ENCODE data around the gene RANBP1. TPM values are rescaled to one million over a fixed set of nuclear protein-coding genes. Genes with fewer than 3 reads are reported as not detected.

The RANBP1 gene
- total and polyA plus RNA-seq, 2 of the 13 experiments (the other 11 are each of a cell fraction or from before 2014, with no cell fraction given): 181 to 492 TPM

DNA sequence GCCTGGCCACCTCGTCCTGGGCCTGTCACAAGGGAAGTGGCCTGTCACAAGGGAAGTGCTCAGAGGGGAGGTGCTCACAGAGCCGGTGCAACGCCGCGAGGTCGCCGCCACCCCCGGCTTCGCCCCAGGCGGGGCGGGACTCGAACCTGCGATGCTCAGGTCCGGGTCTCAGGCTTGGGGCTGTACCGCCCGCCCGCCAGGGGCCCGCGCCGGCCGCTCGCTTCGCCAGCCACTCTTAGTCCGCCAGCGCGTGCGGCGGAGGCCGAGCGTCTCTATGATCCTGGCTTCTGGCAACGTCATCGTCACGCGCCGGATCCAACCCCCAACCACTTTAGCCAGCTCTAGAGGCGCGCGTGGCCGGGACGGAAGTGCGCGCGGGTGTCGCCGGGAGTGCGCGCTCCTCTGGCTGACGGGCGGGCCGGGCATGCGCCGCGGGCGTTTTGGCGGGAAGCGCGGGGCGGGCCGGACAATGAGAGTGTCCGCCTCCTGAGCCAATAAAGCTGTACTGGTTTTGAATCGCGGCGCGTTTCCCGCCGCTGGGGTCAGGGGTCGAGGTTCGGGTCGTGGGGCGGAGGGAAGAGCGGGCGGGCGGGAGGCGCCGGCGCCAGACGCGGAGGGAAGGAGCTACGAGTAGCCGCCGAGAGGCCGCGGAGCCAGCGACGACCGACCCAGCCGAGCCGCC is 1.2 kb downstream of the RANBP1 start, which contains the start of gene TRMT2A (continued):
- TF ChIP-seq, protein P1, sequence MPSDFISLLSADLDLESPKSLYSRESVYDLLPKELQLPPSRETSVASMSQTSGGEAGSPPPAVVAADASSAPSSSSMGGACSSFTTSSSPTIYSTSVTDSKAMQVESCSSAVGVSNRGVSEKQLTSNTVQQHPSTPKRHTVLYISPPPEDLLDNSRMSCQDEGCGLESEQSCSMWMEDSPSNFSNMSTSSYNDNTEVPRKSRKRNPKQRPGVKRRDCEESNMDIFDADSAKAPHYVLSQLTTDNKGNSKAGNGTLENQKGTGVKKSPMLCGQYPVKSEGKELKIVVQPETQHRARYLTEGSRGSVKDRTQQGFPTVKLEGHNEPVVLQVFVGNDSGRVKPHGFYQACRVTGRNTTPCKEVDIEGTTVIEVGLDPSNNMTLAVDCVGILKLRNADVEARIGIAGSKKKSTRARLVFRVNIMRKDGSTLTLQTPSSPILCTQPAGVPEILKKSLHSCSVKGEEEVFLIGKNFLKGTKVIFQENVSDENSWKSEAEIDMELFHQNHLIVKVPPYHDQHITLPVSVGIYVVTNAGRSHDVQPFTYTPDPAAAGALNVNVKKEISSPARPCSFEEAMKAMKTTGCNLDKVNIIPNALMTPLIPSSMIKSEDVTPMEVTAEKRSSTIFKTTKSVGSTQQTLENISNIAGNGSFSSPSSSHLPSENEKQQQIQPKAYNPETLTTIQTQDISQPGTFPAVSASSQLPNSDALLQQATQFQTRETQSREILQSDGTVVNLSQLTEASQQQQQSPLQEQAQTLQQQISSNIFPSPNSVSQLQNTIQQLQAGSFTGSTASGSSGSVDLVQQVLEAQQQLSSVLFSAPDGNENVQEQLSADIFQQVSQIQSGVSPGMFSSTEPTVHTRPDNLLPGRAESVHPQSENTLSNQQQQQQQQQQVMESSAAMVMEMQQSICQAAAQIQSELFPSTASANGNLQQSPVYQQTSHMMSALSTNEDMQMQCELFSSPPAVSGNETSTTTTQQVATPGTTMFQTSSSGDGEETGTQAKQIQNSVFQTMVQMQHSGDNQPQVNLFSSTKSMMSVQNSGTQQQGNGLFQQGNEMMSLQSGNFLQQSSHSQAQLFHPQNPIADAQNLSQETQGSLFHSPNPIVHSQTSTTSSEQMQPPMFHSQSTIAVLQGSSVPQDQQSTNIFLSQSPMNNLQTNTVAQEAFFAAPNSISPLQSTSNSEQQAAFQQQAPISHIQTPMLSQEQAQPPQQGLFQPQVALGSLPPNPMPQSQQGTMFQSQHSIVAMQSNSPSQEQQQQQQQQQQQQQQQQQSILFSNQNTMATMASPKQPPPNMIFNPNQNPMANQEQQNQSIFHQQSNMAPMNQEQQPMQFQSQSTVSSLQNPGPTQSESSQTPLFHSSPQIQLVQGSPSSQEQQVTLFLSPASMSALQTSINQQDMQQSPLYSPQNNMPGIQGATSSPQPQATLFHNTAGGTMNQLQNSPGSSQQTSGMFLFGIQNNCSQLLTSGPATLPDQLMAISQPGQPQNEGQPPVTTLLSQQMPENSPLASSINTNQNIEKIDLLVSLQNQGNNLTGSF (CRISPR knock-in tag; IDR thresholded peaks at IDR 0.05): no peak
- TF ChIP-seq, protein P2, sequence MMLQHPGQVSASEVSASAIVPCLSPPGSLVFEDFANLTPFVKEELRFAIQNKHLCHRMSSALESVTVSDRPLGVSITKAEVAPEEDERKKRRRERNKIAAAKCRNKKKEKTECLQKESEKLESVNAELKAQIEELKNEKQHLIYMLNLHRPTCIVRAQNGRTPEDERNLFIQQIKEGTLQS (CRISPR knock-in tag; IDR thresholded peaks at IDR 0.05): peak; percentile 52; the same call in 1 of the 2 replicates
- TF ChIP-seq ISL2 (CRISPR knock-in tag; IDR thresholded peaks at IDR 0.05) (peak; percentile 55; the same call in 1 of the 2 replicates), PHF21A (CRISPR knock-in tag; IDR thresholded peaks at IDR 0.05) (peak; percentile 89), ATF7-NPFF (CRISPR knock-in tag; IDR thresholded peaks at IDR 0.05; ENCODE audit: low read depth) (peak; percentile 92), ZNF674 (CRISPR knock-in tag; IDR thresholded peaks at IDR 0.05; ENCODE audit: low read depth) (no peak), ELF3 (CRISPR knock-in tag; IDR thresholded peaks at IDR 0.05) (peak; percentile 79; the same call in 1 of the 2 replicates), SMYD3 (CRISPR knock-in tag; IDR thresholded peaks at IDR 0.05) (peak; percentile 39; the same call in 1 of the 2 replicates), RARA (CRISPR knock-in tag; IDR thresholded peaks at IDR 0.05) (peak; percentile 74), CREM (IDR thresholded peaks at IDR 0.05) (peak; percentile 93), CREM (CRISPR knock-in tag; IDR thresholded peaks at IDR 0.05) (peak; percentile 75), ESRRA (CRISPR knock-in tag; IDR thresholded peaks at IDR 0.05; ENCODE audit: low read depth) (peak; percentile 81; the same call in 1 of the 2 replicates)
- TF ChIP-seq, protein P3, sequence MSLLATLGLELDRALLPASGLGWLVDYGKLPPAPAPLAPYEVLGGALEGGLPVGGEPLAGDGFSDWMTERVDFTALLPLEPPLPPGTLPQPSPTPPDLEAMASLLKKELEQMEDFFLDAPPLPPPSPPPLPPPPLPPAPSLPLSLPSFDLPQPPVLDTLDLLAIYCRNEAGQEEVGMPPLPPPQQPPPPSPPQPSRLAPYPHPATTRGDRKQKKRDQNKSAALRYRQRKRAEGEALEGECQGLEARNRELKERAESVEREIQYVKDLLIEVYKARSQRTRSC (CRISPR knock-in tag; IDR thresholded peaks at IDR 0.05; ENCODE audit: low read depth): no peak
- TF ChIP-seq, protein P4, sequence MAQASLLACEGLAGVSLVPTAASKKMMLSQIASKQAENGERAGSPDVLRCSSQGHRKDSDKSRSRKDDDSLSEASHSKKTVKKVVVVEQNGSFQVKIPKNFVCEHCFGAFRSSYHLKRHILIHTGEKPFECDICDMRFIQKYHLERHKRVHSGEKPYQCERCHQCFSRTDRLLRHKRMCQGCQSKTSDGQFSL (CRISPR knock-in tag; IDR thresholded peaks at IDR 0.05): peak; percentile 30; the same call in 1 of the 2 replicates
- TF ChIP-seq, protein P5, sequence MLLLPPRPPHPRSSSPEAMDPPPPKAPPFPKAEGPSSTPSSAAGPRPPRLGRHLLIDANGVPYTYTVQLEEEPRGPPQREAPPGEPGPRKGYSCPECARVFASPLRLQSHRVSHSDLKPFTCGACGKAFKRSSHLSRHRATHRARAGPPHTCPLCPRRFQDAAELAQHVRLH (CRISPR knock-in tag; IDR thresholded peaks at IDR 0.05; ENCODE audit: borderline replicate concordance, low read depth): peak; percentile 65; the same call in 1 of the 2 replicates
- TF ChIP-seq, protein P6, sequence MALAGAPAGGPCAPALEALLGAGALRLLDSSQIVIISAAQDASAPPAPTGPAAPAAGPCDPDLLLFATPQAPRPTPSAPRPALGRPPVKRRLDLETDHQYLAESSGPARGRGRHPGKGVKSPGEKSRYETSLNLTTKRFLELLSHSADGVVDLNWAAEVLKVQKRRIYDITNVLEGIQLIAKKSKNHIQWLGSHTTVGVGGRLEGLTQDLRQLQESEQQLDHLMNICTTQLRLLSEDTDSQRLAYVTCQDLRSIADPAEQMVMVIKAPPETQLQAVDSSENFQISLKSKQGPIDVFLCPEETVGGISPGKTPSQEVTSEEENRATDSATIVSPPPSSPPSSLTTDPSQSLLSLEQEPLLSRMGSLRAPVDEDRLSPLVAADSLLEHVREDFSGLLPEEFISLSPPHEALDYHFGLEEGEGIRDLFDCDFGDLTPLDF (CRISPR knock-in tag; IDR thresholded peaks at IDR 0.05): peak; percentile 100
- TF ChIP-seq, protein P7, sequence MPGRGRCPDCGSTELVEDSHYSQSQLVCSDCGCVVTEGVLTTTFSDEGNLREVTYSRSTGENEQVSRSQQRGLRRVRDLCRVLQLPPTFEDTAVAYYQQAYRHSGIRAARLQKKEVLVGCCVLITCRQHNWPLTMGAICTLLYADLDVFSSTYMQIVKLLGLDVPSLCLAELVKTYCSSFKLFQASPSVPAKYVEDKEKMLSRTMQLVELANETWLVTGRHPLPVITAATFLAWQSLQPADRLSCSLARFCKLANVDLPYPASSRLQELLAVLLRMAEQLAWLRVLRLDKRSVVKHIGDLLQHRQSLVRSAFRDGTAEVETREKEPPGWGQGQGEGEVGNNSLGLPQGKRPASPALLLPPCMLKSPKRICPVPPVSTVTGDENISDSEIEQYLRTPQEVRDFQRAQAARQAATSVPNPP (CRISPR knock-in tag; IDR thresholded peaks at IDR 0.05): peak; percentile 97
- TF ChIP-seq, protein P8, sequence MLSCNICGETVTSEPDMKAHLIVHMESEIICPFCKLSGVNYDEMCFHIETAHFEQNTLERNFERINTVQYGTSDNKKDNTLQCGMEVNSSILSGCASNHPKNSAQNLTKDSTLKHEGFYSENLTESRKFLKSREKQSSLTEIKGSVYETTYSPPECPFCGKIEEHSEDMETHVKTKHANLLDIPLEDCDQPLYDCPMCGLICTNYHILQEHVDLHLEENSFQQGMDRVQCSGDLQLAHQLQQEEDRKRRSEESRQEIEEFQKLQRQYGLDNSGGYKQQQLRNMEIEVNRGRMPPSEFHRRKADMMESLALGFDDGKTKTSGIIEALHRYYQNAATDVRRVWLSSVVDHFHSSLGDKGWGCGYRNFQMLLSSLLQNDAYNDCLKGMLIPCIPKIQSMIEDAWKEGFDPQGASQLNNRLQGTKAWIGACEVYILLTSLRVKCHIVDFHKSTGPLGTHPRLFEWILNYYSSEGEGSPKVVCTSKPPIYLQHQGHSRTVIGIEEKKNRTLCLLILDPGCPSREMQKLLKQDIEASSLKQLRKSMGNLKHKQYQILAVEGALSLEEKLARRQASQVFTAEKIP (CRISPR knock-in tag; IDR thresholded peaks at IDR 0.05; ENCODE audit: borderline replicate concordance): no peak
